ENCODE results near the gene UPK1B. TPM values are rescaled to one million over a fixed set of nuclear protein-coding genes. Genes with fewer than 3 reads are reported as not detected.
"Not testable (repeated sequence)": the region's sequence is repeated elsewhere in the genome, so short reads cannot be mapped to it uniquely, and the experiment has no call there.

The UPK1B gene
- not detected for polyA plus RNA-seq (2013, experiment 1 of 2)
- not detected for polyA plus RNA-seq (2013, experiment 2 of 2)

DNA sequence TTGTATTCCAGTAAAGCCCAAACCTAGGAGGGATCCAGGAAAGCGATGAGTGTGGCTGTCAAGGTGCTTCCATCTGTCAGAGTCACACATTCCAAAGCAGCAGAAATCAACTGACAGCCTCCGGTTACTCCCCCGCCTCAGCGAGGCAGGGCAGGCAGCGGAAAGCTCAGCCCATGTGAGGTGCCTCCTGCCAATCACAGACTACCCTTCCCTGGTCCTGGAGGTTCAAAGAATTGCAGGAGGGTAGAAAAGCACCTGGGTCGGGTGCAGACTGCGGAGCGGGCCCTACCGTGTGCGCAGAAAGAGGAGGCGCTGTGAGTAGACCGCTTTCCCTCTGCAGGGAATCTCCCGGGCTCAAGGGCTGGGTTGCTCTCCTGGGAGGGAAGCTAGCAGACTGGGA, at the start of gene UPK1B:
UPK1B (plus strand) TSS at position 274 of the 400 bp plus-strand sequence. CDS start 13,144 bp downstream, outside the sequence.
- Histone ChIP-seq H3K27ac (ENCODE audit: low read depth, low read length, severe bottlenecking) (no peak within 1 kb of the TSS), H3K36me3 (ENCODE audit: control insufficient read depth, insufficient read depth, low read length) (no peaks in the 10 kb centered on the region), H3K4me1 (ENCODE audit: control insufficient read depth, insufficient read depth, low read length, poor library complexity, severe bottlenecking) (no peaks in the 10 kb centered on the region), H3K9me3 (ENCODE audit: control insufficient read depth, low read length) (no peaks in the 10 kb centered on the region), H3K4me3 (ENCODE audit: extremely low read depth, insufficient read depth, low read length, poor library complexity, severe bottlenecking) (no peak within 1 kb of the TSS)
- WGBS, 2 experiments (ENCODE audit: insufficient coverage in 2 of 2): 20 to 24% methylated on average over 5 to 13 of the region's 13 CpGs

DNA sequence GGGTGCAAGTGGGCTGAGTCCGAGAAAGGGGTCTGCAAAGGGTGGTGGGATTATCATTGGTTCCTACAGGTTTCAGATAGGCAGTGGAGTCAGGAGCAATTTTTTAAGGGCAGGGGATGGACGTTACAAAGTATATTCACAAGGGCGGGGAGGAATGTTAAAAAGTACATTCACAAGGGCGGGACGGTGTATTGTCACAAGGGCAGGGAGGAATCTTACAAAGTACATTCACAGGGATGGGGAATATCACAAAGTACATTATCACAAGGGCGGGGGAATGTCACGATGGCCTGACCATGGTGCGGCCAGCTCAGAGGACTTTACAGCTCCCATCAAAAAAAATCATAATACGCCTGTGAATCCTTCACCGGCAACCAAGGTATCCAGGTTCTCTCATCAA, 48.1 kb upstream of the UPK1B start:
- Histone ChIP-seq H3K36me3 (ENCODE audit: control insufficient read depth, insufficient read depth, low read length) (no peaks in the 10 kb centered on the region), H3K4me3 (ENCODE audit: extremely low read depth, insufficient read depth, low read length, poor library complexity, severe bottlenecking) (no peak overlapping the region), H3K27ac (ENCODE audit: low read depth, low read length, severe bottlenecking) (no peak overlapping the region), H3K9me3 (ENCODE audit: control insufficient read depth, low read length) (no peaks in the 10 kb centered on the region), H3K4me1 (ENCODE audit: control insufficient read depth, insufficient read depth, low read length, poor library complexity, severe bottlenecking) (no peaks in the 10 kb centered on the region)
- 97 to 100% methylated on average over 7 of the region's 10 CpGs for WGBS, 2 experiments (ENCODE audit: insufficient coverage in 2 of 2)

DNA sequence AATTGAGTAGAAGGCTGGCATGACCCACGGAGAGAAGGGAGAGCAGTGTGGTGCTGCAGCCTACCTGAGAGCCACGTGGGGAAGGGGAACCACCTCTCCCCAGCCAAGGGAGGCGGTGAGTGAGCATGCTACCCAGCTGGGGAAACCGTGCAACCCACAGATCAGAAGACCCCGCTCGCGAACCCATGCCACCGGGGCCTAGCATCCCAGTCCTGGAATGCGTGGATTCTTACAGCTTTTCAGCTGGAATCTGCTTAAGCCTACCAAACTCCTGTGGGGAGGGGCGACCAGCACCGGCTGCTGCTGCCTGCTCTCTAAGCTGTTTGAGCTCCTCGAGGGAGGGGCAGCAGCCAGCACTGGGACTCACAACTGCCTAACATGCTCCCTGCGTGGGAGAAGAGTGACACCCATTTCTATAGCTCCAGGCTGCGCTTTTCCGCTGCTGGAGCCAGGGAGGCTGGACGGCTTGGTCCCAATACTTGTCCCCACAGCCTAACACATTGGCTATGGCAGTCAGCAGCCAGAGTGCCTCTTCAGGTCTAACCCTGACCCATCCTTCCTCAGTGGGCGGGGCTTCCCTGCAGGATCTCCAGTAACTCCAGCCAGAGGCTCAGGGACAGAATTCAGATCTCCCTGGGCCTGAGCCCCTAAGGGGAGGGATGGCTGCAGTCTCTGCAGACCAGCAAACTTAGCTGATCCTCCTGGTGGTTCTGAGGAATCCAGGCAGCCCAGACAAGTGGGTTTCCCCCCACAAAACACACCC, 47.5 kb upstream of the UPK1B start:
- H3K4me1 ChIP-seq (ENCODE audit: control insufficient read depth, insufficient read depth, low read length, poor library complexity, severe bottlenecking): no peaks in the 10 kb centered on the region
- no peaks in the 10 kb centered on the region for H3K36me3 ChIP-seq (ENCODE audit: control insufficient read depth, insufficient read depth, low read length)
- H3K4me3 ChIP-seq (ENCODE audit: extremely low read depth, insufficient read depth, low read length, poor library complexity, severe bottlenecking): no peak overlapping the region
- no peaks in the 10 kb centered on the region for H3K9me3 ChIP-seq (ENCODE audit: control insufficient read depth, low read length)
- 83 to 85% methylated on average over 16 of the region's 17 CpGs for WGBS, 2 experiments (ENCODE audit: insufficient coverage in 2 of 2)
- no peak overlapping the region for H3K27ac ChIP-seq (ENCODE audit: low read depth, low read length, severe bottlenecking)

GRCh38 chr3:119130291-119130690, 43.1 kb upstream of the UPK1B start:
- not testable (repeated sequence) for H3K4me3 ChIP-seq (ENCODE audit: extremely low read depth, insufficient read depth, low read length, poor library complexity, severe bottlenecking)

GRCh38 chr3:119132291-119132690, 41.1 kb upstream of the UPK1B start:
- H3K4me3 ChIP-seq (ENCODE audit: extremely low read depth, insufficient read depth, low read length, poor library complexity, severe bottlenecking); H3K4me1 ChIP-seq (ENCODE audit: control insufficient read depth, insufficient read depth, low read length, poor library complexity, severe bottlenecking): not testable (repeated sequence)
- 94 to 100% methylated on average over 1 to 2 of the region's 4 CpGs for WGBS, 2 experiments (ENCODE audit: insufficient coverage in 2 of 2)

More at GRCh38 chr3:119130291-119130690, 43.1 kb upstream of the UPK1B start:
- not testable (repeated sequence) for H3K36me3 ChIP-seq (ENCODE audit: control insufficient read depth, insufficient read depth, low read length); H3K4me1 ChIP-seq (ENCODE audit: control insufficient read depth, insufficient read depth, low read length, poor library complexity, severe bottlenecking); H3K9me3 ChIP-seq (ENCODE audit: control insufficient read depth, low read length); H3K27ac ChIP-seq (ENCODE audit: low read depth, low read length, severe bottlenecking)
- WGBS, 2 experiments (ENCODE audit: insufficient coverage in 2 of 2): 62 to 63% methylated on average over 6 of the region's 7 CpGs

GRCh38 chr3:119139360-119139759, 34.0 kb upstream of the UPK1B start:
- H3K27ac ChIP-seq (ENCODE audit: low read depth, low read length, severe bottlenecking); H3K36me3 ChIP-seq (ENCODE audit: control insufficient read depth, insufficient read depth, low read length); H3K9me3 ChIP-seq (ENCODE audit: control insufficient read depth, low read length); H3K4me3 ChIP-seq (ENCODE audit: extremely low read depth, insufficient read depth, low read length, poor library complexity, severe bottlenecking); H3K4me1 ChIP-seq (ENCODE audit: control insufficient read depth, insufficient read depth, low read length, poor library complexity, severe bottlenecking): not testable (repeated sequence)
- 82 to 100% methylated on average over 1 to 2 of the region's 4 CpGs for WGBS, 2 experiments (ENCODE audit: insufficient coverage in 2 of 2)

More at GRCh38 chr3:119132291-119132690, 41.1 kb upstream of the UPK1B start:
- not testable (repeated sequence) for H3K36me3 ChIP-seq (ENCODE audit: control insufficient read depth, insufficient read depth, low read length); H3K9me3 ChIP-seq (ENCODE audit: control insufficient read depth, low read length); H3K27ac ChIP-seq (ENCODE audit: low read depth, low read length, severe bottlenecking)

DNA sequence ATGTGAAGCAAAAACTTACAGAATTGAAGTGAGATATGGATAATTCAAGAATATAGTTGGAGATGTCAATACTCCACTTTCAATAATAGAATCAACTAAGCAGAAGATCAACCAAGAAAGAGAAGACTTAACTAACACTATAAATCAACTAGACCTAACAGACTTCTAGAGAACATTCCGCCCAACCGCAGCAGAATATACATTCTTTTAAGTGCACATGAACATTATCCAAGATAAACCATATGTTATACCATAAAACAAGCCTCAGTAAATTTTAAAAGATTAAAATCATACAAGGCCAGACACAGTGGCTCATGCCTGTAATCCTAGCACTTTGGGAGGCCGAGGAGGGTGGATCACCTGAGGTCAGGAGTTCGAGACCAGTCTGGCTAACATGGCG, 32.9 kb upstream of the UPK1B start:
- H3K27ac ChIP-seq (ENCODE audit: low read depth, low read length, severe bottlenecking): no peak overlapping the region
- no peak overlapping the region for H3K4me3 ChIP-seq (ENCODE audit: extremely low read depth, insufficient read depth, low read length, poor library complexity, severe bottlenecking)
- 79 to 89% methylated on average over 3 to 5 of the region's 5 CpGs for WGBS, 2 experiments (ENCODE audit: insufficient coverage in 2 of 2)
- H3K9me3 ChIP-seq (ENCODE audit: control insufficient read depth, low read length): no peaks in the 10 kb centered on the region
- H3K36me3 ChIP-seq (ENCODE audit: control insufficient read depth, insufficient read depth, low read length): no peaks in the 10 kb centered on the region
- no peaks in the 10 kb centered on the region for H3K4me1 ChIP-seq (ENCODE audit: control insufficient read depth, insufficient read depth, low read length, poor library complexity, severe bottlenecking)

GRCh38 chr3:119145128-119145499, 28.3 kb upstream of the UPK1B start:
- Histone ChIP-seq H3K9me3 (ENCODE audit: control insufficient read depth, low read length) (no peaks in the 10 kb centered on the region), H3K4me3 (ENCODE audit: extremely low read depth, insufficient read depth, low read length, poor library complexity, severe bottlenecking) (no peak overlapping the region), H3K27ac (ENCODE audit: low read depth, low read length, severe bottlenecking) (no peak overlapping the region), H3K4me1 (ENCODE audit: control insufficient read depth, insufficient read depth, low read length, poor library complexity, severe bottlenecking) (no peaks in the 10 kb centered on the region), H3K36me3 (ENCODE audit: control insufficient read depth, insufficient read depth, low read length) (no peaks in the 10 kb centered on the region)

GRCh38 chr3:119145500-119146167, 27.8 kb upstream of the UPK1B start, which contains the start of gene TEX55:
Gene TEX55, plus strand, starts transcription at chr3:119146165. Its CDS starts 25 bp downstream, at chr3:119146190.
- Histone ChIP-seq H3K27ac (ENCODE audit: low read depth, low read length, severe bottlenecking) (no peak within 1 kb of the TSS), H3K4me1 (ENCODE audit: control insufficient read depth, insufficient read depth, low read length, poor library complexity, severe bottlenecking) (no peaks in the 10 kb centered on the region), H3K4me3 (ENCODE audit: extremely low read depth, insufficient read depth, low read length, poor library complexity, severe bottlenecking) (no peak within 1 kb of the TSS), H3K9me3 (ENCODE audit: control insufficient read depth, low read length) (no peaks in the 10 kb centered on the region), H3K36me3 (ENCODE audit: control insufficient read depth, insufficient read depth, low read length) (no peaks in the 10 kb centered on the region)
- WGBS, 2 experiments (ENCODE audit: insufficient coverage in 2 of 2): 78 to 82% methylated on average over 11 to 22 of the region's 23 CpGs

DNA sequence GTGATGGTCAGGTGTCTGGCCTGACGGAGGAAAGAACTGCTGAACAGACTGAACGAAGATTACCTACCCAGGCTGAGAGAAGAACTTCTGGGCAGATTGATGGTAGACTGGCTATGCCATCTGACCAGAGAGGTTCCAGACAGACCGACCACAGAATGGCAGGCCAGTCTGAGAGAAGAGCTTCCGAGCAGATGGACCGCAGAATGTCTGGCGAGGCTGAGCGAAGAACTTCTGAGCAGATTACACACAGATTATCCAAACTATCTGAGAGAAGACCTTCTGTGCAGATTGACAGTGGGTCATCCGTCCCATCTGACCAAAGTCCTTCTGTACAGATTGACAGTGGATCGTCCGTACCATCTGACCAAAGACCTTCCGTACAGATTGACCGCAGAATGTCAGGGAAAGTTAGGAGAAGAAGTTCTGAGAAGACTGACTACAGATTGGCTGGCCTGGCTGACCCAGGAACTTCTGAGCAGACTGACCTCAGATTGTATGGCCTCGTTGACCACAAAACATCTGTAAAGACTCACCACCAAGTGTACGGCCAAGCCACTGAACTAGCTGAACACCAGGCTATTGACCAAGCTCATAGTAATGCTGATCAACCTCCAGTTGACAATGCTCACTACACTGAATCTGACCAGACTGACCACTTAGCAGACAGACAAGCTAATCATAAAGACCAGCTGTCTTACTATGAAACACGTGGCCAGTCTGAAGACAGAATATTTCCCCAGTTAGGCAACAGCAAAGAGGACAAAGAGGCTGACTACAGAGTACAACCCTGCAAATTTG, 26.6 kb upstream of the UPK1B start:
- Histone ChIP-seq H3K36me3 (ENCODE audit: control insufficient read depth, insufficient read depth, low read length) (no peaks in the 10 kb centered on the region), H3K27ac (ENCODE audit: low read depth, low read length, severe bottlenecking) (no peak overlapping the region), H3K4me1 (ENCODE audit: control insufficient read depth, insufficient read depth, low read length, poor library complexity, severe bottlenecking) (no peaks in the 10 kb centered on the region), H3K9me3 (ENCODE audit: control insufficient read depth, low read length) (no peaks in the 10 kb centered on the region), H3K4me3 (ENCODE audit: extremely low read depth, insufficient read depth, low read length, poor library complexity, severe bottlenecking) (no peak overlapping the region)
- WGBS, 2 experiments (ENCODE audit: insufficient coverage in 2 of 2): 85% methylated on average over 10 to 12 of the region's 15 CpGs
